Natural killer cell (primary cell): ENCODE results near the gene LMNA. TPM values are rescaled to one million over a fixed set of nuclear protein-coding genes. Genes with fewer than 3 reads are reported as not detected.
A peak's percentile ranks its signal among the peaks of the same experiment; 100 is the strongest.

Experiments
- ATAC-seq, 3 donors: fragments of 150-1000 bp in 2 of 3; fragments of 200-7000 bp in 1 of 3; cut with Tn5 transposase; 1 replicate in 1 of 3; 2 replicates in 2 of 3; pipeline ENCODE4 v1.10.0; 2021; ENCODE audit warnings: mild to moderate bottlenecking in 2 of 3, moderate library complexity in 2 of 3
- DNase-seq, 2 donors: peaks; one replicate each; pipeline versions ENCODE4 v3.0.0 to v3.0.0-alpha.2; 2013 to 2021; ENCODE audit warnings: mixed read lengths in 1 of 2
- H3K27ac ChIP-seq: one replicate; pipeline ENCODE4 v1.5.1; 2013; ENCODE audit warnings: mild to moderate bottlenecking, low read length
- H3K27me3 ChIP-seq: one replicate; pipeline ENCODE4 v1.6.1; 2013; ENCODE audit warnings: low read length; ENCODE audit not compliant: control insufficient read depth, insufficient read depth
- H3K36me3 ChIP-seq: one replicate; pipeline ENCODE4 v1.6.1; 2013; ENCODE audit warnings: low read length; ENCODE audit not compliant: control insufficient read depth, insufficient read depth
- H3K4me1 ChIP-seq: one replicate; pipeline ENCODE4 v1.6.1; 2013; ENCODE audit warnings: low read length; ENCODE audit not compliant: control insufficient read depth, insufficient read depth
- H3K4me3 ChIP-seq: one replicate; pipeline ENCODE4 v1.5.1; 2013; ENCODE audit warnings: low read length
- H3K9me3 ChIP-seq: one replicate; pipeline ENCODE4 v1.6.1; 2013; ENCODE audit warnings: low read length; ENCODE audit not compliant: control insufficient read depth, insufficient read depth
- H3K27ac Mint-ChIP-seq, 2 donors: one replicate each; pipeline ENCODE4 v1.8.0; 2022; ENCODE audit warnings: mild to moderate bottlenecking in 2 of 2, mixed read lengths in 2 of 2, moderate library complexity in 1 of 2
- H3K27me3 Mint-ChIP-seq, 2 donors: one replicate each; pipeline ENCODE4 v1.8.0; 2022; ENCODE audit warnings: low read depth in 2 of 2, mixed read lengths in 2 of 2
- H3K36me3 Mint-ChIP-seq: one replicate; pipeline ENCODE4 v1.8.0; 2022; ENCODE audit warnings: mixed read lengths
- H3K4me1 Mint-ChIP-seq, 2 donors: one replicate each; pipeline ENCODE4 v1.8.0; 2022; ENCODE audit warnings: mixed read lengths in 2 of 2
- H3K4me3 Mint-ChIP-seq: one replicate; pipeline ENCODE4 v1.8.0; 2022; ENCODE audit warnings: mild to moderate bottlenecking, moderate library complexity, mixed read lengths
- H3K9me3 Mint-ChIP-seq, 2 donors: one replicate each; pipeline ENCODE4 v1.8.0; 2022; ENCODE audit warnings: mixed read lengths in 2 of 2
- CTCF ChIP-seq: fragments of 200-600 bp; IDR thresholded peaks from one replicate; pipeline ENCODE4 v1.8.0; 2022; ENCODE audit warnings: antibody characterized with exemption
- WGBS: methylation state at CpG from one replicate; pipeline ENCODE4 v1.1.7; 2013; ENCODE audit warnings: missing lambda C conversion rate; ENCODE audit not compliant: insufficient coverage; 5-methylcytosine and 5-hydroxymethylcytosine counted together
- intact Hi-C: fragments of 100-400 bp; cut with micrococcal nuclease; formaldehyde crosslinking; loops from one replicate; pipeline ENCODE4 v1.14.2; 2022
- total RNA-seq, 4 donors: library from RNA; stranded (reverse); fragments of 120-200 nt in 1 of 4; gene quantifications; one replicate each; pipeline versions ENCODE4 v1.2.3 to v1.2.4, GENCODE V29; 2013 to 2022

LMNA gene
- total RNA-seq, 3 donors from 2014 or later (not counting 1 experiment from before 2014, with no cell fraction given): 201 to 504 (median 273) TPM

DNA sequence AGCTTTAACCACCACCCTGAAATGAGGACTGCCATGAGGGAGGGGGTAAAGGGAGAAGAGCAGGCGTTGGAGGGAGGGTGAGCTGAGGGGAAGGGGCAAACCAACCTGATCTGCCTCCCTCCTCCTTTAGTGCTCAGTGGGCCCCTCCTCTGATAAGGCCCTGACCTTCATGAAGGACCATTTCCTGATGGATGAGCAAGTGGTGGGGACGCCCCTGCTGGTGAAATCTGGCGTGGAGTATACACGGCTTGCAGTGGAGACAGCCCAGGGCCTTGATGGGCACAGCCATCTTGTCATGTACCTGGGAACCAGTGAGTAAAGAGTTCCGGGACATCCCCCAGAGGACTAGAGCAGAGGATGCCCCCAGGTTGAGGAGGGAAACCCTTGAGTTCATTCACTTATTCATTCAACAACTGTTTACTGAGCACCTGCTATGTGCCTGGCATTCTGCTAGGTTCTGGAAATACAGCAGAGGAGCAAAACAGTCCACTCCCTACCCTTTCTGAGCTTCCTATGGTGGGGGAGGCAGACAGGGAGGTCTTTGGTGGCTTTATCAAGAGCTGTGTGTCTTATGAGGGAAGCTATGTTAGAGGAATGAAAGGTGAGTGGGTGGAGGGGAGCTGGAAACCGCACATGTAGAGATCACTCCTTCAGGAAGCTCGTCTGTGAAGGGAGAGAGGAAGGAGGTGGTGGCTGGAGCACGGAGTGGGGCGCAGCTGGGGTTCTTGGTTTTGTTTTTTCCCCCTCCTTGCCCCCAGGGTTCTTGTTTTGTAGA, 58.4 kb downstream of the LMNA start:
- no peaks in the 10 kb centered on the region for H3K9me3 ChIP-seq
- H3K27me3 ChIP-seq: no peaks in the 10 kb centered on the region
- no peaks in the 10 kb centered on the region for H3K36me3 ChIP-seq
- Mint-ChIP-seq H3K36me3 (no peaks in the 10 kb centered on the region), H3K27ac (no peak overlapping the region), H3K4me1 (no peaks in the 10 kb centered on the region), H3K9me3 (no peaks in the 10 kb centered on the region), H3K27me3 (peaks cover 4 to 13% of the 10 kb centered on the region in 2 donors), H3K4me3 (no peak overlapping the region)
- intact Hi-C loops: no loop called here
- no peak for TF ChIP-seq CTCF
- H3K4me1 ChIP-seq: no peaks in the 10 kb centered on the region
- DNase-seq: no peak
- 85% methylated on average over 8 of the region's 9 CpGs for WGBS
- no peak overlapping the region for H3K4me3 ChIP-seq
- no peak for ATAC-seq
- no peak overlapping the region for H3K27ac ChIP-seq

DNA sequence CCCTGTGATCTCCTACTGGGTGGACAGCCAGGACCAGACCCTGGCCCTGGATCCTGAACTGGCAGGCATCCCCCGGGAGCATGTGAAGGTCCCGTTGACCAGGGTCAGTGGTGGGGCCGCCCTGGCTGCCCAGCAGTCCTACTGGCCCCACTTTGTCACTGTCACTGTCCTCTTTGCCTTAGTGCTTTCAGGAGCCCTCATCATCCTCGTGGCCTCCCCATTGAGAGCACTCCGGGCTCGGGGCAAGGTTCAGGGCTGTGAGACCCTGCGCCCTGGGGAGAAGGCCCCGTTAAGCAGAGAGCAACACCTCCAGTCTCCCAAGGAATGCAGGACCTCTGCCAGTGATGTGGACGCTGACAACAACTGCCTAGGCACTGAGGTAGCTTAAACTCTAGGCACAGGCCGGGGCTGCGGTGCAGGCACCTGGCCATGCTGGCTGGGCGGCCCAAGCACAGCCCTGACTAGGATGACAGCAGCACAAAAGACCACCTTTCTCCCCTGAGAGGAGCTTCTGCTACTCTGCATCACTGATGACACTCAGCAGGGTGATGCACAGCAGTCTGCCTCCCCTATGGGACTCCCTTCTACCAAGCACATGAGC, 62.2 kb downstream of the LMNA start:
- TF ChIP-seq CTCF: no peak
- 93% methylated on average over 12 of the region's 12 CpGs for WGBS
- Histone ChIP-seq H3K4me3 (no peak overlapping the region), H3K27ac (no peak overlapping the region), H3K4me1 (no peaks in the 10 kb centered on the region), H3K9me3 (no peaks in the 10 kb centered on the region), H3K27me3 (no peaks in the 10 kb centered on the region), H3K36me3 (no peaks in the 10 kb centered on the region)
- DNase-seq: no peak
- H3K9me3 Mint-ChIP-seq: no peaks in the 10 kb centered on the region
- no peak overlapping the region for H3K4me3 Mint-ChIP-seq
- no peaks in the 10 kb centered on the region for H3K4me1 Mint-ChIP-seq
- H3K27me3 Mint-ChIP-seq: peaks cover 4 to 20% of the 10 kb centered on the region in 2 donors
- H3K36me3 Mint-ChIP-seq: no peaks in the 10 kb centered on the region
- H3K27ac Mint-ChIP-seq: no peak overlapping the region
- intact Hi-C loops: no loop called here
- no peak for ATAC-seq

DNA sequence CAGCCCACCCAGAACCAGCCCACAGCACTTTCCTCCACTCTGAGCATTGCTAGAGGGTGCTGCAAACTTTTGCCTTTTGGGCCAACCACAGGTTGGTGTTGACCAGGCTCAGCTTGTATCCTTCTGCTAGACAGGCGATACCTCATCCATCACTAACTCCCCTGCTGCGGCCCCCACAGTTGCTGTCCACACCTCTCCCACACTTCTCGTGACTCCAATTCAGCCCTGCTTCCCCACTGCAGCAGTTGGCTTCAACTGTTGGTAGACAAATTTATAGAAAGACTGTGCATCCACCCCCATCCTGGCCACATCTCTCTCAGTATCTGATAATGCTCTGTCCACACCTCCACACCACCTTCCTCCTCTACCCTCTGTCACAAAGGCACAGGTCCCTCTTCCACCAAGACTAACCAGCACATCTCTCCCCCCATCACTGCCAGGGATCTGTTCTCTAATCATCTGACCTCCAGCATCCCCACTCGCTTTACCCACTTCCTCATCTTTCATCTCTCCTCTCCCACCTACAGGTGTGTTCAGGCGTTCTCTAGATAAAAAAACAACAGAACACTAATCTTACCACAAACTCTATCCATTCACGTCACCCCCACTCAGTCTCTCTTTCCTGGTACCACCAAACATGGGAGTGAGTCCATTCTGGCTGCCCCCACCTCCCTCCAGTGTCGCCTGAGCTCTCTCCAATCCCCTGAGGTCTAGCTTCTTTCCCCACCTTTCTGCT, 63.6 kb downstream of the LMNA start:
- intact Hi-C loops: no loop called here

More for the DNA sequence above, 63.6 kb downstream of the LMNA start:
- Histone ChIP-seq H3K4me3 (no peak overlapping the region), H3K27me3 (no peaks in the 10 kb centered on the region), H3K36me3 (no peaks in the 10 kb centered on the region), H3K27ac (no peak overlapping the region), H3K9me3 (no peaks in the 10 kb centered on the region), H3K4me1 (no peaks in the 10 kb centered on the region)
- no peak overlapping the region for H3K27ac Mint-ChIP-seq
- no peaks in the 10 kb centered on the region for H3K9me3 Mint-ChIP-seq
- DNase-seq (peak in 1 of 2 donors; percentile 49), ATAC-seq (no peak)
- H3K4me3 Mint-ChIP-seq: no peak overlapping the region
- H3K36me3 Mint-ChIP-seq: no peaks in the 10 kb centered on the region
- TF ChIP-seq CTCF: no peak
- H3K27me3 Mint-ChIP-seq: peaks cover 4 to 20% of the 10 kb centered on the region in 2 donors
- WGBS: 46% methylated on average over 7 of the region's 7 CpGs
- no peaks in the 10 kb centered on the region for H3K4me1 Mint-ChIP-seq
